Lower lobe of right lung (tissue), 2 donors: ENCODE data around the gene VSTM2B. TPM values are rescaled to one million over a fixed set of nuclear protein-coding genes. Genes with fewer than 3 reads are reported as not detected.

Source experiments
- ATAC-seq, 2 donors: fragments of 200-7000 bp; cut with Tn5 transposase; one replicate each; pipeline ENCODE4 v1.9.1; 2020 to 2022; ENCODE audit warnings: mild to moderate bottlenecking in 2 of 2, moderate library complexity in 2 of 2
- DNase-seq: peaks from one replicate; pipeline ENCODE4 v3.0.0-alpha.2; 2020
- H3K27ac ChIP-seq: fragments of 200-600 bp; one replicate; pipeline ENCODE4 v1.8.0; 2022
- H3K27me3 ChIP-seq: fragments of 200-600 bp; one replicate; pipeline ENCODE4 v1.8.0; 2022; ENCODE audit warnings: low read depth
- H3K36me3 ChIP-seq: fragments of 200-600 bp; one replicate; pipeline ENCODE4 v1.8.0; 2022; ENCODE audit warnings: mild to moderate bottlenecking
- H3K4me1 ChIP-seq: fragments of 200-600 bp; one replicate; pipeline ENCODE4 v1.8.0; 2022
- H3K4me3 ChIP-seq: fragments of 200-600 bp; one replicate; pipeline ENCODE4 v1.8.0; 2022; ENCODE audit warnings: mild to moderate bottlenecking
- H3K9me3 ChIP-seq: fragments of 200-600 bp; one replicate; pipeline ENCODE4 v1.8.0; 2022
- CTCF ChIP-seq: fragments of 200-600 bp; IDR thresholded peaks from one replicate; pipeline ENCODE4 v1.8.0; 2022; ENCODE audit warnings: antibody characterized with exemption, mild to moderate bottlenecking
- intact Hi-C: fragments of 100-400 bp; cut with DNase I; formaldehyde crosslinking; loops from one replicate; pipeline ENCODE4 v1.11.0; 2022
- total RNA-seq: library from RNA; stranded (reverse); fragmentation: NEBNext Ultra II Directional; extraction: Animal tissue kit (Norgen Biotek cat#: 25700); gene quantifications from one replicate; pipeline ENCODE4 v1.2.1, GENCODE V29; 2021
- donor health status: DM: no; HTN: yes; CAD: no; lungs with severe emphysema.

The VSTM2B gene
- total RNA-seq, 1 donor from 2014 or later = not detected

- TF ChIP-seq CTCF = no peak
- H3K4me1 ChIP-seq = peaks cover 18% of the 10 kb centered on the region
- intact Hi-C loops = no loop called here
- DNase-seq = peak; percentile 28
- H3K27me3 ChIP-seq = peaks cover 94% of the 10 kb centered on the region
- no peaks in the 10 kb centered on the region for H3K36me3 ChIP-seq
- H3K27ac ChIP-seq = no peak overlapping the region
- H3K4me3 ChIP-seq = no peak overlapping the region
- H3K9me3 ChIP-seq = no peaks in the 10 kb centered on the region
- no peak for ATAC-seq
Observed at GRCh38 chr19:29524912-29525831, 622 bp upstream of the VSTM2B start.

- H3K27me3 ChIP-seq = peaks cover 98% of the 10 kb centered on the region
- intact Hi-C loops = no loop called here
- no peak overlapping the region for H3K27ac ChIP-seq
- TF ChIP-seq CTCF = no peak
- H3K4me1 ChIP-seq = peaks cover 18% of the 10 kb centered on the region
- H3K4me3 ChIP-seq = no peak overlapping the region
- H3K36me3 ChIP-seq = no peaks in the 10 kb centered on the region
- ATAC-seq (no peak), DNase-seq (no peak)
- no peaks in the 10 kb centered on the region for H3K9me3 ChIP-seq
Observed at GRCh38 chr19:29526730-29527499, 1.1 kb downstream of the VSTM2B start.

- no peak overlapping the region for H3K27ac ChIP-seq
- ATAC-seq (no peak), DNase-seq (no peak)
- no peak overlapping the region for H3K4me3 ChIP-seq
- no peaks in the 10 kb centered on the region for H3K36me3 ChIP-seq
- H3K27me3 ChIP-seq = peaks cover 98% of the 10 kb centered on the region
- no peak for TF ChIP-seq CTCF
- H3K4me1 ChIP-seq = peaks cover 18% of the 10 kb centered on the region
- intact Hi-C loops = no loop called here
- H3K9me3 ChIP-seq = no peaks in the 10 kb centered on the region
Observed at GRCh38 chr19:29527500-29528328, 1.9 kb downstream of the VSTM2B start.

GRCh38 chr19:29528350-29528945 lies 2.7 kb downstream of the VSTM2B start:
- peak; percentile 47 to 64 for ATAC-seq

More at GRCh38 chr19:29528350-29528945, 2.7 kb downstream of the VSTM2B start:
- Histone ChIP-seq H3K4me3 (peak overlapping the region; percentile 17), H3K27me3 (peaks cover 99% of the 10 kb centered on the region), H3K36me3 (no peaks in the 10 kb centered on the region), H3K4me1 (peaks cover 18% of the 10 kb centered on the region), H3K9me3 (no peaks in the 10 kb centered on the region), H3K27ac (no peak overlapping the region)
- intact Hi-C loops = no loop called here
- TF ChIP-seq CTCF = peak; percentile 64
- DNase-seq = no peak
